Measurements from ENCODE around the gene RUFY4.
"Not testable (repeated sequence)": the region's sequence is repeated elsewhere in the genome, so short reads cannot be mapped to it uniquely, and the experiment has no call there.

Gene RUFY4

GRCh38 chr2:218068721-218069334 is at the start of gene RUFY4:
Gene RUFY4, plus strand, starts transcription at chr2:218069253. Its CDS starts 1,353 bp downstream, at chr2:218070606.
- H3K9ac ChIP-seq (ENCODE audit: low read length); H3K9me3 ChIP-seq (ENCODE audit: control insufficient read depth, low read depth, low read length); H3K36me3 ChIP-seq (ENCODE audit: control insufficient read depth, low read depth, low read length); H3K27me3 ChIP-seq (ENCODE audit: control insufficient read depth, insufficient read depth, low read length); H3K4me1 ChIP-seq (ENCODE audit: control insufficient read depth, low read depth, low read length); H3K27ac ChIP-seq (ENCODE audit: low read length): not testable (repeated sequence)
- peak within 1 kb of the TSS; percentile 24 for H3K4me3 ChIP-seq (ENCODE audit: low read length)

GRCh38 chr2:218019411-218020060 is 49.5 kb upstream of the RUFY4 start:
- H3K4me1 ChIP-seq (ENCODE audit: control insufficient read depth, low read depth, low read length), result no peaks in the 10 kb centered on the region
- no peaks in the 10 kb centered on the region for H3K27me3 ChIP-seq (ENCODE audit: control insufficient read depth, insufficient read depth, low read length)
- no peaks in the 10 kb centered on the region for H3K36me3 ChIP-seq (ENCODE audit: control insufficient read depth, low read depth, low read length)
- H3K9me3 ChIP-seq (ENCODE audit: control insufficient read depth, low read depth, low read length), result no peaks in the 10 kb centered on the region
- H3K4me3 ChIP-seq (ENCODE audit: low read length), result no peak overlapping the region
- no peak overlapping the region for H3K9ac ChIP-seq (ENCODE audit: low read length)
- H3K27ac ChIP-seq (ENCODE audit: low read length), result no peak overlapping the region

- no peaks in the 10 kb centered on the region for H3K4me1 ChIP-seq (ENCODE audit: control insufficient read depth, low read depth, low read length)
Observed at GRCh38 chr2:218020281-218020680, 48.8 kb upstream of the RUFY4 start.

GRCh38 chr2:218020966-218021535 is 48.0 kb upstream of the RUFY4 start:
- H3K27me3 ChIP-seq (ENCODE audit: control insufficient read depth, insufficient read depth, low read length), result no peaks in the 10 kb centered on the region
- H3K4me1 ChIP-seq (ENCODE audit: control insufficient read depth, low read depth, low read length), result no peaks in the 10 kb centered on the region
- H3K27ac ChIP-seq (ENCODE audit: low read length), result no peak overlapping the region
- no peaks in the 10 kb centered on the region for H3K9me3 ChIP-seq (ENCODE audit: control insufficient read depth, low read depth, low read length)
- H3K9ac ChIP-seq (ENCODE audit: low read length), result no peak overlapping the region
- H3K36me3 ChIP-seq (ENCODE audit: control insufficient read depth, low read depth, low read length), result no peaks in the 10 kb centered on the region
- H3K4me3 ChIP-seq (ENCODE audit: low read length), result no peak overlapping the region

More at GRCh38 chr2:218020281-218020680, 48.8 kb upstream of the RUFY4 start:
- no peak overlapping the region for H3K9ac ChIP-seq (ENCODE audit: low read length)
- H3K36me3 ChIP-seq (ENCODE audit: control insufficient read depth, low read depth, low read length), result no peaks in the 10 kb centered on the region
- H3K27ac ChIP-seq (ENCODE audit: low read length), result no peak overlapping the region
- H3K27me3 ChIP-seq (ENCODE audit: control insufficient read depth, insufficient read depth, low read length), result no peaks in the 10 kb centered on the region
- H3K9me3 ChIP-seq (ENCODE audit: control insufficient read depth, low read depth, low read length), result no peaks in the 10 kb centered on the region
- H3K4me3 ChIP-seq (ENCODE audit: low read length), result no peak overlapping the region

GRCh38 chr2:218021536-218022071 is 47.4 kb upstream of the RUFY4 start:
- Histone ChIP-seq H3K9me3 (ENCODE audit: control insufficient read depth, low read depth, low read length) (no peaks in the 10 kb centered on the region), H3K36me3 (ENCODE audit: control insufficient read depth, low read depth, low read length) (no peaks in the 10 kb centered on the region), H3K27me3 (ENCODE audit: control insufficient read depth, insufficient read depth, low read length) (no peaks in the 10 kb centered on the region), H3K9ac (ENCODE audit: low read length) (no peak overlapping the region), H3K4me3 (ENCODE audit: low read length) (no peak overlapping the region), H3K4me1 (ENCODE audit: control insufficient read depth, low read depth, low read length) (no peaks in the 10 kb centered on the region), H3K27ac (ENCODE audit: low read length) (no peak overlapping the region)

GRCh38 chr2:218022131-218022850 is 46.8 kb upstream of the RUFY4 start:
- Histone ChIP-seq H3K9me3 (ENCODE audit: control insufficient read depth, low read depth, low read length) (no peaks in the 10 kb centered on the region), H3K27ac (ENCODE audit: low read length) (no peak overlapping the region), H3K4me1 (ENCODE audit: control insufficient read depth, low read depth, low read length) (no peaks in the 10 kb centered on the region), H3K36me3 (ENCODE audit: control insufficient read depth, low read depth, low read length) (no peaks in the 10 kb centered on the region), H3K27me3 (ENCODE audit: control insufficient read depth, insufficient read depth, low read length) (no peaks in the 10 kb centered on the region), H3K4me3 (ENCODE audit: low read length) (no peak overlapping the region), H3K9ac (ENCODE audit: low read length) (no peak overlapping the region)

- H3K4me1 ChIP-seq (ENCODE audit: control insufficient read depth, low read depth, low read length), result no peaks in the 10 kb centered on the region
- H3K27ac ChIP-seq (ENCODE audit: low read length), result no peak overlapping the region
- no peaks in the 10 kb centered on the region for H3K36me3 ChIP-seq (ENCODE audit: control insufficient read depth, low read depth, low read length)
- no peak overlapping the region for H3K9ac ChIP-seq (ENCODE audit: low read length)
- H3K9me3 ChIP-seq (ENCODE audit: control insufficient read depth, low read depth, low read length), result no peaks in the 10 kb centered on the region
- H3K27me3 ChIP-seq (ENCODE audit: control insufficient read depth, insufficient read depth, low read length), result no peaks in the 10 kb centered on the region
- H3K4me3 ChIP-seq (ENCODE audit: low read length), result no peak overlapping the region
Observed at GRCh38 chr2:218022851-218023530, 46.1 kb upstream of the RUFY4 start.

- H3K9me3 ChIP-seq (ENCODE audit: control insufficient read depth, low read depth, low read length), result no peaks in the 10 kb centered on the region
- no peaks in the 10 kb centered on the region for H3K27me3 ChIP-seq (ENCODE audit: control insufficient read depth, insufficient read depth, low read length)
- H3K27ac ChIP-seq (ENCODE audit: low read length), result no peak overlapping the region
- no peak overlapping the region for H3K4me3 ChIP-seq (ENCODE audit: low read length)
- no peaks in the 10 kb centered on the region for H3K36me3 ChIP-seq (ENCODE audit: control insufficient read depth, low read depth, low read length)
- no peaks in the 10 kb centered on the region for H3K4me1 ChIP-seq (ENCODE audit: control insufficient read depth, low read depth, low read length)
- H3K9ac ChIP-seq (ENCODE audit: low read length), result no peak overlapping the region
Observed at GRCh38 chr2:218023636-218024035, 45.4 kb upstream of the RUFY4 start.

- H3K27me3 ChIP-seq (ENCODE audit: control insufficient read depth, insufficient read depth, low read length), result no peaks in the 10 kb centered on the region
- no peaks in the 10 kb centered on the region for H3K9me3 ChIP-seq (ENCODE audit: control insufficient read depth, low read depth, low read length)
- no peaks in the 10 kb centered on the region for H3K4me1 ChIP-seq (ENCODE audit: control insufficient read depth, low read depth, low read length)
- H3K4me3 ChIP-seq (ENCODE audit: low read length), result no peak overlapping the region
- no peak overlapping the region for H3K27ac ChIP-seq (ENCODE audit: low read length)
- H3K9ac ChIP-seq (ENCODE audit: low read length), result no peak overlapping the region
- no peaks in the 10 kb centered on the region for H3K36me3 ChIP-seq (ENCODE audit: control insufficient read depth, low read depth, low read length)
Observed at GRCh38 chr2:218024336-218024735, 44.7 kb upstream of the RUFY4 start.

- no peaks in the 10 kb centered on the region for H3K9me3 ChIP-seq (ENCODE audit: control insufficient read depth, low read depth, low read length)
- no peaks in the 10 kb centered on the region for H3K4me1 ChIP-seq (ENCODE audit: control insufficient read depth, low read depth, low read length)
- no peak overlapping the region for H3K27ac ChIP-seq (ENCODE audit: low read length)
- no peak overlapping the region for H3K9ac ChIP-seq (ENCODE audit: low read length)
- H3K36me3 ChIP-seq (ENCODE audit: control insufficient read depth, low read depth, low read length), result no peaks in the 10 kb centered on the region
- H3K4me3 ChIP-seq (ENCODE audit: low read length), result no peak overlapping the region
- H3K27me3 ChIP-seq (ENCODE audit: control insufficient read depth, insufficient read depth, low read length), result no peaks in the 10 kb centered on the region
Observed at GRCh38 chr2:218024871-218025270, 44.2 kb upstream of the RUFY4 start.

GRCh38 chr2:218026244-218026643 is 42.8 kb upstream of the RUFY4 start:
- no peak overlapping the region for H3K9ac ChIP-seq (ENCODE audit: low read length)
- no peak overlapping the region for H3K4me3 ChIP-seq (ENCODE audit: low read length)
- H3K27me3 ChIP-seq (ENCODE audit: control insufficient read depth, insufficient read depth, low read length), result no peaks in the 10 kb centered on the region
- H3K27ac ChIP-seq (ENCODE audit: low read length), result no peak overlapping the region
- H3K9me3 ChIP-seq (ENCODE audit: control insufficient read depth, low read depth, low read length), result no peaks in the 10 kb centered on the region
- no peaks in the 10 kb centered on the region for H3K36me3 ChIP-seq (ENCODE audit: control insufficient read depth, low read depth, low read length)
- H3K4me1 ChIP-seq (ENCODE audit: control insufficient read depth, low read depth, low read length), result no peaks in the 10 kb centered on the region

Data from iPS-18a (cell line).